GM12878 (cell line): ENCODE data around the gene ATP1A3. TPM values are rescaled to one million over a fixed set of nuclear protein-coding genes. Genes with fewer than 3 reads are reported as not detected.
"Not testable (repeated sequence)": the region's sequence is repeated elsewhere in the genome, so short reads cannot be mapped to it uniquely, and the experiment has no call there.

Experiments
- ATAC-seq: fragments of 200-7000 bp; cut with Tn5 transposase; 3 replicates; pipeline ENCODE4 v1.9.1; 2020; ENCODE audit warnings: mild to moderate bottlenecking, moderate library complexity
- BruUV-seq: library from RNA; stranded (reverse); fragments of 400-500 nt; replicated peaks from 2 replicates; lab custom pipeline; 2021; lab: Mats Ljungman, UMichigan
- CTCF ChIA-PET: fragments of 300-600 bp; sonication (Branson Sonifier 250); formaldehyde crosslinking; extraction: SDS; loops from one replicate; lab custom pipeline; 2021; ENCODE audit warnings: inconsistent platforms; lab: Yijun Ruan, JAX
- POLR2A ChIA-PET: fragments of 350-600 bp; formaldehyde crosslinking; extraction: SDS; loops from one replicate; lab custom pipeline; 2021; ENCODE audit warnings: inconsistent platforms; lab: Charles Lee
- RAD21 ChIA-PET: fragments of 300-600 bp; sonication (Branson Sonifier 250); formaldehyde crosslinking; loops from one replicate; lab custom pipeline; 2023; ENCODE audit warnings: antibody characterized with exemption; ENCODE audit not compliant: unreplicated experiment; lab: Charles Lee
- SMC1A ChIA-PET: fragments of 300-600 bp; sonication (Branson Sonifier 250); formaldehyde crosslinking; loops from one replicate; lab custom pipeline; 2023; ENCODE audit not compliant: unreplicated experiment, uncharacterized antibody; lab: Charles Lee
- DNase-seq: peaks from one replicate; pipeline ENCODE4 v3.0.0-alpha.2; 2011; ENCODE audit warnings: low read depth, low spot score
- FAIRE-seq: peaks from 3 replicates; lab custom pipeline; 2011; peaks lifted over from hg19 to GRCh38; lab: Jason Lieb, UNC
- H2AFZ ChIP-seq: 2 replicates; pipeline ENCODE4 v1.6.0; 2011; ENCODE audit warnings: low read depth, low read length, control low read depth; ENCODE audit not compliant: control insufficient read depth
- H3K27ac ChIP-seq: 2 replicates; pipeline ENCODE4 v1.5.1; 2011; ENCODE audit warnings: control low read depth; ENCODE audit not compliant: control insufficient read depth, insufficient read depth
- H3K27me3 ChIP-seq, 2 experiments: replicated peaks in 1 of 2; 2 replicates each; pipeline versions ENCODE4 v1.6.0 to v1.6.1; 2011; ENCODE audit warnings: low read length in 1 of 2; ENCODE audit not compliant: control insufficient read depth in 2 of 2, insufficient read depth in 2 of 2
- H3K36me3 ChIP-seq, 2 experiments: 2 replicates each; pipeline ENCODE4 v1.5.1; 2011; ENCODE audit warnings: low read length in 1 of 2; ENCODE audit not compliant: control insufficient read depth in 2 of 2, insufficient read depth in 2 of 2
- H3K4me1 ChIP-seq: 2 replicates; pipeline ENCODE4 v1.6.1; 2011; ENCODE audit warnings: mild to moderate bottlenecking, low read length, moderate library complexity, mixed read lengths; ENCODE audit not compliant: control insufficient read depth, insufficient read depth
- H3K4me2 ChIP-seq: 2 replicates; pipeline ENCODE4 v1.6.0; 2011; ENCODE audit warnings: control low read depth; ENCODE audit not compliant: control insufficient read depth, insufficient read depth
- H3K4me3 ChIP-seq: fragments of 200-600 bp; sonication (generic); 2 replicates; pipeline ENCODE4 v1.5.1; 2016
- H3K79me2 ChIP-seq: 2 replicates; pipeline ENCODE4 v1.6.0; 2011; ENCODE audit warnings: low read length; ENCODE audit not compliant: control insufficient read depth, insufficient read depth
- H3K9ac ChIP-seq: 2 replicates; pipeline ENCODE4 v1.8.0; 2011; ENCODE audit warnings: low read length, control low read depth, mixed read lengths; ENCODE audit not compliant: control insufficient read depth, insufficient read depth
- H3K9me3 ChIP-seq: replicated peaks from 3 replicates; pipeline ENCODE4 v1.5.1; 2011; ENCODE audit warnings: mild to moderate bottlenecking, low read length; ENCODE audit not compliant: control insufficient read depth, insufficient read depth
- H4K20me1 ChIP-seq: 2 replicates; pipeline ENCODE4 v1.6.0; 2011; ENCODE audit not compliant: control insufficient read depth, insufficient read depth
- RAD21 ChIP-seq: IDR thresholded peaks from 2 replicates; pipeline ENCODE4 v1.6.1; 2011; ENCODE audit warnings: mild to moderate bottlenecking, low read depth, low read length, moderate library complexity; ENCODE audit not compliant: insufficient read depth
- SMC3 ChIP-seq: IDR thresholded peaks from 2 replicates; pipeline ENCODE4 v1.6.1; 2011; ENCODE audit warnings: low read length, improper control_type of control experiment, borderline replicate concordance
- WGBS: methylation state at CpG from one replicate; pipeline ENCODE4 v1.1.6; 2016; ENCODE audit warnings: low lambda C conversion rate; ENCODE audit not compliant: insufficient replicate concordance, insufficient coverage; ENCODE audit errors: missing lambda C conversion rate; 5-methylcytosine and 5-hydroxymethylcytosine counted together
- in situ Hi-C: fragments of 300-500 bp; cut with MboI; formaldehyde crosslinking; loops from 9 replicates; pipeline ENCODE4 v1.14.3; 2018; ENCODE audit warnings: mixed read lengths
- intact Hi-C: fragments of 100-400 bp; cut with micrococcal nuclease; formaldehyde crosslinking; loops from one replicate; pipeline ENCODE4 v1.14.2; 2022; ENCODE audit not compliant: unreplicated experiment
- polyA plus RNA-seq, 11 experiments: library from polyadenylated mRNA; depleted of rRNA in 4 of 11; unstranded in 6 of 11; stranded (reverse) in 5 of 11; fragments of >200 nt; fragmentation: Nextera tagmentation in 4 of 11; fragmentation: Illumina TruSeq in 1 of 11; extraction: Ambion mirVana in 4 of 11; extraction: Trizol in 1 of 11; gene quantifications; 1 replicate in 1 of 11; 2 replicates in 10 of 11; pipeline versions ENCODE4 v1.2.1 to v1.2.3, GENCODE V29; 2011 to 2016; ENCODE audit warnings: inconsistent platforms in 2 of 11, missing spikeins in 2 of 11, low read depth in 1 of 11
- total RNA-seq, 4 experiments: library from RNA; depleted of rRNA in 3 of 4; stranded (reverse); fragments of >200 nt in 3 of 4; fragmentation: Illumina TruSeq in 1 of 4; extraction: Trizol in 1 of 4; gene quantifications; 2 replicates each; pipeline versions ENCODE4 v1.2.1 to v1.2.3, GENCODE V29; 2013 to 2021
- TF ChIP-seq, protein P1 (sequence below), 3 experiments: IDR thresholded peaks in 2 of 3; conservative IDR thresholded peaks in 1 of 3; 2 replicates each; pipeline ENCODE4 v1.5.1; 2011; ENCODE audit warnings: low read depth in 3 of 3, low read length in 3 of 3, mild to moderate bottlenecking in 3 of 3, control low read depth in 2 of 3, moderate library complexity in 2 of 3, inconsistent platforms in 1 of 3, mixed read lengths in 1 of 3; ENCODE audit not compliant: control insufficient read depth in 2 of 3, insufficient read depth in 1 of 3; ENCODE audit errors: extremely low read depth in 1 of 3

Gene ATP1A3
- total and polyA plus RNA-seq, 10 of the 15 experiments (the other 5 are each of a cell fraction or from before 2014, with no cell fraction given), result 0.17 to 0.86 (median 0.32) TPM; not detected in 2

- RAD21 ChIA-PET, result interaction anchor here (0.7 to 1.1 kb wide), 2 partner anchors 15 to 76 kb away, joined by 3 read pairs; no protein-coding TSS in a partner anchor
- H3K9me3 ChIP-seq, intact Hi-C loops, POLR2A ChIA-PET, H3K27ac ChIP-seq, H3K36me3 ChIP-seq, BruUV-seq, in situ Hi-C loops, H3K4me1 ChIP-seq: not testable (repeated sequence)
- DNase-seq (peak; percentile 23), FAIRE-seq (peak; percentile 93)
- 15% methylated on average over 17 of the region's 17 CpGs for WGBS
- peak overlapping the region; percentile 35; the same call in 1 of the 2 replicates for H3K4me2 ChIP-seq
- H2AFZ ChIP-seq, result peak overlapping the region; percentile 37; the same call in 1 of the 2 replicates
- SMC1A ChIA-PET, result interaction anchor here (0.6 to 0.9 kb wide), 3 partner anchors 11 to 525 kb away, joined by 3 to 4 read pairs (median 3); no protein-coding TSS in a partner anchor
- TF ChIP-seq, protein P1, sequence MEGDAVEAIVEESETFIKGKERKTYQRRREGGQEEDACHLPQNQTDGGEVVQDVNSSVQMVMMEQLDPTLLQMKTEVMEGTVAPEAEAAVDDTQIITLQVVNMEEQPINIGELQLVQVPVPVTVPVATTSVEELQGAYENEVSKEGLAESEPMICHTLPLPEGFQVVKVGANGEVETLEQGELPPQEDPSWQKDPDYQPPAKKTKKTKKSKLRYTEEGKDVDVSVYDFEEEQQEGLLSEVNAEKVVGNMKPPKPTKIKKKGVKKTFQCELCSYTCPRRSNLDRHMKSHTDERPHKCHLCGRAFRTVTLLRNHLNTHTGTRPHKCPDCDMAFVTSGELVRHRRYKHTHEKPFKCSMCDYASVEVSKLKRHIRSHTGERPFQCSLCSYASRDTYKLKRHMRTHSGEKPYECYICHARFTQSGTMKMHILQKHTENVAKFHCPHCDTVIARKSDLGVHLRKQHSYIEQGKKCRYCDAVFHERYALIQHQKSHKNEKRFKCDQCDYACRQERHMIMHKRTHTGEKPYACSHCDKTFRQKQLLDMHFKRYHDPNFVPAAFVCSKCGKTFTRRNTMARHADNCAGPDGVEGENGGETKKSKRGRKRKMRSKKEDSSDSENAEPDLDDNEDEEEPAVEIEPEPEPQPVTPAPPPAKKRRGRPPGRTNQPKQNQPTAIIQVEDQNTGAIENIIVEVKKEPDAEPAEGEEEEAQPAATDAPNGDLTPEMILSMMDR (IDR thresholded peaks at IDR 0.05 in 2 of 3, conservative IDR thresholded peaks at IDR 0.05 in 1 of 3; ENCODE audit: control insufficient read depth in 2 of 3, extremely low read depth in 1 of 3, insufficient read depth in 1 of 3, low read depth in 3 of 3, low read length in 3 of 3), result peak; percentile 76 to 90 (median 87)
- TF ChIP-seq SMC3 (peak; percentile 34; the same call in 1 of the 2 replicates), RAD21 (peak; percentile 63)
- TF ChIP-seq, all 136 proteins: peak for 3; not testable (repeated sequence) for 133
- H4K20me1 ChIP-seq, H3K9ac ChIP-seq, H3K79me2 ChIP-seq, H3K27me3 ChIP-seq: not testable (repeated sequence)
- CTCF ChIA-PET, result interaction anchor here (0.6 to 1.2 kb wide), 26 partner anchors 11 to 331 kb away, joined by 3 to 11 read pairs (median 4); partner anchors contain the start of gene RABAC1
- ATAC-seq, result peak; percentile 99
- peak overlapping the region; percentile 23; the same call in 1 of the 2 replicates for H3K4me3 ChIP-seq
Observed at GRCh38 chr19:42034640-42035391, 40.8 kb upstream of the ATP1A3 start.
